ENCODE results near the gene IFT80.

- TF ChIP-seq CTCF (IDR thresholded peaks at IDR 0.05) (no peak), POLR2A (IDR thresholded peaks at IDR 0.05) (no peak)
These were observed 68.9 kb downstream of the IFT80 start for GRCh38 chr3:160330109-160330508.

All from Peyer's patch (tissue), 4 donors.